ENCODE measurements around the gene AGTR1.

DNA sequence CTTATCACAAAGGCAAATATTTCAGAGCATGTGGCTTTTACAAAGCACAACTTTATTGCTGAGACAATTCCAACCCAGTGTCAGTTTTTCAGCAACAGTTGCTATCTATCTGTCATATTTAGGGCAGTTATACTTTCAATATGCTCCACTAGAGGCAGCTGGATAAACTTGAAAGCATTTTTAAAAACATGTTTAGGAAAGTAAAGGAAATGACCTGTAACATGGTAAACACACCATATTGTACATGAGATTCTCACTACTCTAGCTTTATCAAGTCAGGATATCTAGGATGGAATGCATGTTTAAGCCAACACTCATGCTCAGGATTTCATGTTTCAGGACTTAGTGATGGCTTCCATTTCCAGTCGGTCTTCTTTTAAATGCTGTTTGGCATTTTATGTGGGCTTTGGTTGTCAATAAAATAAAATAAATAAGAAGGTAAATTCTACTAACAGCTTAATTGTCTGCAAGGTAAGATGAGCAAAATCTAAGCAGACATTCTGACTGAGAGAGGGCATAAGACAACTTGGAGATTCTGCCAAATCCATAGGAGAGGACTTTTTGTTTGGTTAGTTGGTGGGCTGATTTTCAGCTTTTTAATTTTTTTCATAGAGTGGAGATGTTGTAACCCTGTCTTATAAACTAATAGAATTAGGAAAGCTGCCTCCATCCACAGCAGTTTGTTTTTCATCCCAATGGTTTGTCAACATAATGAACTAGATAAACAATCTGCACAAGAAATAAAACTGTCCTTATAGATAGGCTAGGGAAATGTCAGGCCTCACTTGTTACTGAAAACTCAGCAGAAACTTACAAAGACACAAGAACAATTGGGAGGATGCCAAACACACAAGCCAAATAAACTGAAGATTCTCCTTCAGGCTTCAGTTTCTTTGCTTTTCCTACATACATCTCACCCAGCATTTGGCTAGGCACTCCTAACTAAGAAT, 66.6 kb downstream of the AGTR1 start:
- TF ChIP-seq, protein P1, sequence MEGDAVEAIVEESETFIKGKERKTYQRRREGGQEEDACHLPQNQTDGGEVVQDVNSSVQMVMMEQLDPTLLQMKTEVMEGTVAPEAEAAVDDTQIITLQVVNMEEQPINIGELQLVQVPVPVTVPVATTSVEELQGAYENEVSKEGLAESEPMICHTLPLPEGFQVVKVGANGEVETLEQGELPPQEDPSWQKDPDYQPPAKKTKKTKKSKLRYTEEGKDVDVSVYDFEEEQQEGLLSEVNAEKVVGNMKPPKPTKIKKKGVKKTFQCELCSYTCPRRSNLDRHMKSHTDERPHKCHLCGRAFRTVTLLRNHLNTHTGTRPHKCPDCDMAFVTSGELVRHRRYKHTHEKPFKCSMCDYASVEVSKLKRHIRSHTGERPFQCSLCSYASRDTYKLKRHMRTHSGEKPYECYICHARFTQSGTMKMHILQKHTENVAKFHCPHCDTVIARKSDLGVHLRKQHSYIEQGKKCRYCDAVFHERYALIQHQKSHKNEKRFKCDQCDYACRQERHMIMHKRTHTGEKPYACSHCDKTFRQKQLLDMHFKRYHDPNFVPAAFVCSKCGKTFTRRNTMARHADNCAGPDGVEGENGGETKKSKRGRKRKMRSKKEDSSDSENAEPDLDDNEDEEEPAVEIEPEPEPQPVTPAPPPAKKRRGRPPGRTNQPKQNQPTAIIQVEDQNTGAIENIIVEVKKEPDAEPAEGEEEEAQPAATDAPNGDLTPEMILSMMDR (IDR thresholded peaks at IDR 0.05), result no peak
- TF ChIP-seq POLR2A (IDR thresholded peaks at IDR 0.05), result no peak
